ENCODE data around the gene SERINC2. TPM values are rescaled to one million over a fixed set of nuclear protein-coding genes. Genes with fewer than 3 reads are reported as not detected.

Gene SERINC2
- total and polyA plus RNA-seq, 2 donors (not counting 1 experiment from before 2014, with no cell fraction given), result 0.75 to 1.4 TPM

- H3K4me3 ChIP-seq (ENCODE audit: control extremely low read depth in 1 of 5, extremely low read depth in 1 of 5, insufficient read depth in 1 of 5, low read depth in 2 of 5, low read length in 4 of 5), result no peak overlapping the region
- no peaks in the 10 kb centered on the region for H4K20me1 ChIP-seq (ENCODE audit: control insufficient read depth, insufficient read depth, low read length, poor library complexity, severe bottlenecking)
- H3K27ac ChIP-seq (ENCODE audit: low read length in 2 of 2), result no peak overlapping the region
- Mint-ChIP-seq H3K27me3 (peaks cover 28% of the 10 kb centered on the region), H3K27ac (no peak overlapping the region), H3K4me3 (no peak overlapping the region), H3K4me1 (peaks cover 18% of the 10 kb centered on the region), H3K9me3 (ENCODE audit: insufficient read depth) (no peaks in the 10 kb centered on the region)
- no peak for DNase-seq
- no peak for ATAC-seq (ENCODE audit: low read depth)
- TF ChIP-seq CTCF (IDR thresholded peaks at IDR 0.05) (no peak), EZH2 (IDR thresholded peaks at IDR 0.05; ENCODE audit: borderline replicate concordance, insufficient read depth, low read depth, low read length, poor library complexity, severe bottlenecking) (no peak)
- ChIA-PET CTCF (interaction anchor here (0.8 to 10.6 kb wide), 5 partner anchors 9 to 256 kb away, joined by 3 to 133 read pairs (median 26); no protein-coding TSS in a partner anchor), POLR2A (no interaction called here)
- no peak overlapping the region for H3K9ac ChIP-seq (ENCODE audit: low read length)
- no peak overlapping the region for H3K4me2 ChIP-seq (replicated peaks; ENCODE audit: low read depth, low read length, poor library complexity, severe bottlenecking)
- peaks cover 0 to 24% (median 9%) of the 10 kb centered on the region in 4 experiments for H3K27me3 ChIP-seq (replicated peaks in 1 of 4; ENCODE audit: control extremely low read depth in 1 of 4, control insufficient read depth in 3 of 4, insufficient read depth in 4 of 4, low read length in 3 of 4)
- peaks cover 0 to 5% (median 0%) of the 10 kb centered on the region in 3 donors for H3K9me3 ChIP-seq (ENCODE audit: control extremely low read depth in 1 of 3, control insufficient read depth in 2 of 3, insufficient read depth in 1 of 3, low read length in 2 of 3)
- intact Hi-C loops (cut with micrococcal nuclease), result no loop called here
- no peak overlapping the region for H2AFZ ChIP-seq (ENCODE audit: insufficient read depth, low read depth, low read length, poor library complexity, severe bottlenecking)
- no peaks in the 10 kb centered on the region for H3K79me2 ChIP-seq (ENCODE audit: control insufficient read depth, insufficient read depth, low read length)
- 54% methylated on average over 2 of the region's 4 CpGs for WGBS (ENCODE audit: insufficient coverage)
- H3K36me3 ChIP-seq (replicated peaks in 1 of 2; ENCODE audit: control extremely low read depth in 1 of 2, control insufficient read depth in 1 of 2, extremely low read depth in 1 of 2, insufficient read depth in 2 of 2, low read length in 1 of 2), result no peaks in the 10 kb centered on the region
- H3K4me1 ChIP-seq (ENCODE audit: control insufficient read depth in 2 of 2, insufficient read depth in 2 of 2, low read length in 2 of 2), result peaks cover 21 to 24% of the 10 kb centered on the region in 2 donors
Observed at GRCh38 chr1:31418626-31419323, 5.8 kb downstream of the SERINC2 start.

- H3K4me1 ChIP-seq (ENCODE audit: control insufficient read depth in 2 of 2, insufficient read depth in 2 of 2, low read length in 2 of 2), result peaks cover 21 to 23% of the 10 kb centered on the region in 2 donors
- H3K4me3 ChIP-seq (ENCODE audit: control extremely low read depth in 1 of 5, extremely low read depth in 1 of 5, insufficient read depth in 1 of 5, low read depth in 2 of 5, low read length in 4 of 5), result no peak overlapping the region
- H3K36me3 ChIP-seq (replicated peaks in 1 of 2; ENCODE audit: control extremely low read depth in 1 of 2, control insufficient read depth in 1 of 2, extremely low read depth in 1 of 2, insufficient read depth in 2 of 2, low read length in 1 of 2), result no peaks in the 10 kb centered on the region
- peaks cover 21% of the 10 kb centered on the region for H3K27me3 Mint-ChIP-seq
- intact Hi-C loops (cut with micrococcal nuclease), result no loop called here
- no peak overlapping the region for H2AFZ ChIP-seq (ENCODE audit: insufficient read depth, low read depth, low read length, poor library complexity, severe bottlenecking)
- H3K9me3 ChIP-seq (ENCODE audit: control extremely low read depth in 1 of 3, control insufficient read depth in 2 of 3, insufficient read depth in 1 of 3, low read length in 2 of 3), result no peaks in the 10 kb centered on the region
- H3K9me3 Mint-ChIP-seq (ENCODE audit: insufficient read depth), result no peaks in the 10 kb centered on the region
- 96% methylated on average over 5 of the region's 5 CpGs for WGBS (ENCODE audit: insufficient coverage)
- no peak overlapping the region for H3K9ac ChIP-seq (ENCODE audit: low read length)
- DNase-seq, result no peak
- H3K27me3 ChIP-seq (replicated peaks in 1 of 4; ENCODE audit: control extremely low read depth in 1 of 4, control insufficient read depth in 3 of 4, insufficient read depth in 4 of 4, low read length in 3 of 4), result peaks cover 0 to 9% (median under 1%) of the 10 kb centered on the region in 4 experiments
- H3K79me2 ChIP-seq (ENCODE audit: control insufficient read depth, insufficient read depth, low read length), result no peaks in the 10 kb centered on the region
- TF ChIP-seq CTCF (IDR thresholded peaks at IDR 0.05), result no peak
- H3K27ac Mint-ChIP-seq, result no peak overlapping the region
- no peak overlapping the region for H3K4me2 ChIP-seq (replicated peaks; ENCODE audit: low read depth, low read length, poor library complexity, severe bottlenecking)
- POLR2A ChIA-PET, result no interaction called here
- no peak overlapping the region for H3K4me3 Mint-ChIP-seq
- H3K27ac ChIP-seq (ENCODE audit: low read length in 2 of 2), result no peak overlapping the region
- CTCF ChIA-PET, result interaction anchor here (1.4 to 10.6 kb wide), 5 partner anchors 9 to 237 kb away, joined by 3 to 133 read pairs (median 26); partner anchors contain the start of genes SNRNP40 and ZCCHC17
- no peak for ATAC-seq (ENCODE audit: low read depth)
- H4K20me1 ChIP-seq (ENCODE audit: control insufficient read depth, insufficient read depth, low read length, poor library complexity, severe bottlenecking), result no peaks in the 10 kb centered on the region
- peaks cover 26% of the 10 kb centered on the region for H3K4me1 Mint-ChIP-seq
Observed at GRCh38 chr1:31420716-31421115, 7.7 kb downstream of the SERINC2 start.
